Activated CD8-positive, alpha-beta memory T cell treated with anti-CD3 and anti-CD28 coated beads for 36 hours (primary cell): ENCODE measurements around the gene RSRC2. TPM values are rescaled to one million over a fixed set of nuclear protein-coding genes. Genes with fewer than 3 reads are reported as not detected.
"Not testable (repeated sequence)": the region's sequence is repeated elsewhere in the genome, so short reads cannot be mapped to it uniquely, and the experiment has no call there.

Source experiments
- CTCF ChIA-PET: fragments of 350-600 bp; sonication (Branson Sonifier 250); formaldehyde crosslinking; loops from one replicate; lab custom pipeline; 2021; ENCODE audit warnings: antibody characterized with exemption; lab: Charles Lee
- POLR2A ChIA-PET: fragments of 350-600 bp; sonication (Branson Sonifier 250); formaldehyde crosslinking; loops from one replicate; lab custom pipeline; 2021; ENCODE audit warnings: antibody characterized with exemption; lab: Charles Lee
- total RNA-seq, 2 experiments: library from RNA; stranded (reverse); gene quantifications; one replicate each; pipeline ENCODE4 v1.2.3, GENCODE V29; 2021

RSRC2 gene
- total RNA-seq, 2 experiments from 2014 or later = 84.1 to 89.4 TPM

GRCh38 chr12:122470576-122470975 is 56.2 kb downstream of the RSRC2 start:
- ChIA-PET CTCF (interaction anchor here (2.0 to 3.8 kb wide), 2 partner anchors 8 to 70 kb away, joined by 8 to 43 read pairs; no protein-coding TSS in a partner anchor), POLR2A (interaction anchor here (0.8 kb wide), 1 partner anchor 71 kb away, joined by 3 read pairs; no protein-coding TSS in a partner anchor)

GRCh38 chr12:122469856-122470255 is 56.9 kb downstream of the RSRC2 start:
- CTCF ChIA-PET = interaction anchor here (1.5 kb wide), 1 partner anchor 70 kb away, joined by 4 read pairs; no protein-coding TSS in a partner anchor
- POLR2A ChIA-PET = interaction anchor here (0.8 kb wide), 1 partner anchor 71 kb away, joined by 3 read pairs; no protein-coding TSS in a partner anchor

GRCh38 chr12:122467983-122468382 is 58.8 kb downstream of the RSRC2 start:
- POLR2A ChIA-PET = no interaction called here
- CTCF ChIA-PET = no interaction called here

GRCh38 chr12:122464317-122465042 is 62.3 kb downstream of the RSRC2 start:
- POLR2A ChIA-PET = not testable (repeated sequence)
- CTCF ChIA-PET = interaction anchor here (0.5 kb wide), 1 partner anchor 622 kb away, joined by 6 read pairs; no protein-coding TSS in a partner anchor

- ChIA-PET CTCF (interaction anchor here (3.1 kb wide), 1 partner anchor 61 kb away, joined by 8 read pairs; no protein-coding TSS in a partner anchor), POLR2A (no interaction called here)
These were observed 66.1 kb downstream of the RSRC2 start for GRCh38 chr12:122460641-122461040.

GRCh38 chr12:122460061-122460460 is 66.7 kb downstream of the RSRC2 start:
- ChIA-PET POLR2A (no interaction called here), CTCF (no interaction called here)

- ChIA-PET POLR2A (no interaction called here), CTCF (interaction anchor here (0.6 kb wide), 1 partner anchor 293 kb away, joined by 4 read pairs; no protein-coding TSS in a partner anchor)
These were observed 67.5 kb downstream of the RSRC2 start for GRCh38 chr12:122459211-122459610.

- CTCF ChIA-PET = no interaction called here
- POLR2A ChIA-PET = no interaction called here
These were observed 68.4 kb downstream of the RSRC2 start for GRCh38 chr12:122458105-122459035.

GRCh38 chr12:122457627-122458026 is 69.1 kb downstream of the RSRC2 start:
- ChIA-PET POLR2A (no interaction called here), CTCF (no interaction called here)

- ChIA-PET CTCF (interaction anchor here (0.7 to 1.3 kb wide), 2 partner anchors 16 to 17 kb away, joined by 3 to 4 read pairs; no protein-coding TSS in a partner anchor), POLR2A (interaction anchor here (0.6 kb wide), 2 partner anchors 43 to 1178 kb away, joined by 3 read pairs; partner anchors contain the start of gene EIF2B1)
These were observed 72.0 kb downstream of the RSRC2 start for GRCh38 chr12:122454739-122455138.

- POLR2A ChIA-PET = interaction anchor here (0.6 kb wide), 1 partner anchor 1179 kb away, joined by 3 read pairs; the partner anchor contains the start of gene EIF2B1
- CTCF ChIA-PET = interaction anchor here (0.7 to 1.1 kb wide), 2 partner anchors 17 to 19 kb away, joined by 3 read pairs; no protein-coding TSS in a partner anchor
These were observed 72.5 kb downstream of the RSRC2 start for GRCh38 chr12:122454250-122454721.

Other genes starting within 250 kb of the RSRC2 start
- 10 to 100 TPM; 42.5 to 47.2 TPM for gene CLIP1, start 104.3 kb downstream of the RSRC2 start, total RNA-seq
- gene ZCCHC8, start 26.0 kb downstream of the RSRC2 start, total RNA-seq = 10 to 100 TPM; 35.2 to 37.6 TPM
- 10 to 100 TPM; 90.7 to 97.8 TPM for gene KNTC1, start 313 bp upstream of the RSRC2 start, total RNA-seq
- gene HCAR2, start 176.4 kb upstream of the RSRC2 start, total RNA-seq = not detected
- not detected for gene HCAR3, start 189.9 kb upstream of the RSRC2 start, total RNA-seq
- gene HCAR1, start 203.9 kb upstream of the RSRC2 start, total RNA-seq = under 1 TPM; 0.08 to 0.15 TPM
- 10 to 100 TPM; 76.4 to 78.8 TPM for gene DENR, start 225.9 kb upstream of the RSRC2 start, total RNA-seq
- under 1 TPM; 0.36 to 0.57 TPM for gene CCDC62, start 247.6 kb upstream of the RSRC2 start, total RNA-seq